Activated T-cell treated with anti-CD3 and anti-CD28 coated beads for 1 hour (primary cell): ENCODE measurements around the gene FSIP1.
A peak's percentile ranks its signal among the peaks of the same experiment; 100 is the strongest.

Experiments used
- DNase-seq: peaks from one replicate; pipeline ENCODE4 v3.0.0-alpha.2; 2020; ENCODE audit warnings: low read depth

The FSIP1 gene

DNA sequence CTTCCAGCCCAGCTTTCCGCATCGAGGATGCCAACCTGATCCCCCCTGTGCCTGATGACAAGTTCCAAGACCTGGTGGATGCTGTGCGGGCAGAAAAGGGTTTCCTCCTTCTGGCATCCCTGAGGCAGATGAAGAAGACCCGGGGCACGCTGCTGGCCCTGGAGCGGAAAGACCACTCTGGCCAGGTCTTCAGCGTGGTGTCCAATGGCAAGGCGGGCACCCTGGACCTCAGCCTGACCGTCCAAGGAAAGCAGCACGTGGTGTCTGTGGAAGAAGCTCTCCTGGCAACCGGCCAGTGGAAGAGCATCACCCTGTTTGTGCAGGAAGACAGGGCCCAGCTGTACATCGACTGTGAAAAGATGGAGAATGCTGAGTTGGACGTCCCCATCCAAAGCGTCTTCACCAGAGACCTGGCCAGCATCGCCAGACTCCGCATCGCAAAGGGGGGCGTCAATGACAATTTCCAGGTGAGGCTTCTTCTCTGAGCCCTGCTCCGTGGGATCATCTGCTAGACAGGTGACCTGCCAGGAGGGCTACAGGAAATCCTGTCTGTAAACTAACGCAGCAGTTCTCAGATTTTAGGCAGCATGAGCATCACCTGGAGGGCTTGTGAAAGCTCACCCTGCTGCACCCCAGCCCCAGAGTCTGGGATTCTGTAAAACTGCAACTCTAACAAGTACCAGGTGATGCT is 200.2 kb downstream of the FSIP1 start:
- DNase-seq: no peak

- no peak for DNase-seq
These were observed 200.8 kb downstream of the FSIP1 start for GRCh38 chr15:39581793-39582285.

DNA sequence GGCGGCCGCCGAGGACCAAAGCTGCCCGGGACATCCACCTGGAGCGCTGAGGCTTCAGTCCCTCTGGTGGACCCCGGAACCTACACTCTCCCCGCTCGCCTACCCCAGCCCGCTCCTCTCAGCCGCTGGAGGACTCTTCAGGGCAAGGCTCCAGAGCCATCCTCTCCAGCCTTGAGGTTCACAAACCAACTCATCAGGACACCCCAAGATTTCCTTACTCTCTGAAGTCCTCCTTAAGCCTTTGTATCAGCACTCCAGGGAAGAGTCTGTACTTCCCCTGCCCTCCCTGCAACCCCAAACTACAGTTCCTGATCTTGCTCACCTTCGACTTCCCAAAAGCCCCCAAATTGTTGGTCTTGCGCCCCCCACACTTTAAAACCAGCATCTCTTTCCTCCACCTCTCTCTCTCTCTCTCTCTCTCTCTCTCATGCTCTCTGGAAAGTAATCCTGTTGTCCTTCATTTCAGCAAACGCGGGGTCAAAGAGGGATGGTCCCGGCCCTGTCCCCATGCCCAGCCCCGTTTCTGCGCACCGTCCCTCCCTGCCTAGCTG is 201.3 kb downstream of the FSIP1 start:
- no peak for DNase-seq

GRCh38 chr15:39580485-39581241 is 202.0 kb downstream of the FSIP1 start, which contains the start of gene THBS1:
TSS of gene THBS1 (plus strand) at chr15:39581079. CDS start at chr15:39581858, 779 bp downstream.
- no peak for DNase-seq

DNA sequence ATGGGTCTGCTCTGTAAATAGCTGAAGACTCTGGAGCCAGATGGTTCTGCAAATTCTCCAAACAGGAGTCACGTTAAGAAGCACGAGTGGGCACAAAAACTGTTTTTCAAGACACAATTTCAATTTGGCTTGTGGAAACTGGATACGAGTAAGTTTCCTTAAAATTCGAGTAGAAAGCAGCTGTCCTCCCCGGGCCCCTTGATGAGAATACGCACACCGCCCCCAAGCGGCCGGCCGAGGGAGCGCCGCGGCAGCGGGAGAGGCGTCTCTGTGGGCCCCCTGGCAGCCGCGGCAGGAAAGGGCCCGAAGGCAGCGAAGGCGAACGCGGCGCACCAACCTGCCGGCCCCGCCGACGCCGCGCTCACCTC is 202.5 kb downstream of the FSIP1 start:
- peak; percentile 81 for DNase-seq

- DNase-seq: no peak
These were observed 203.0 kb downstream of the FSIP1 start for GRCh38 chr15:39579487-39580116.

- DNase-seq: no peak
These were observed 203.7 kb downstream of the FSIP1 start for GRCh38 chr15:39578851-39579486.

DNA sequence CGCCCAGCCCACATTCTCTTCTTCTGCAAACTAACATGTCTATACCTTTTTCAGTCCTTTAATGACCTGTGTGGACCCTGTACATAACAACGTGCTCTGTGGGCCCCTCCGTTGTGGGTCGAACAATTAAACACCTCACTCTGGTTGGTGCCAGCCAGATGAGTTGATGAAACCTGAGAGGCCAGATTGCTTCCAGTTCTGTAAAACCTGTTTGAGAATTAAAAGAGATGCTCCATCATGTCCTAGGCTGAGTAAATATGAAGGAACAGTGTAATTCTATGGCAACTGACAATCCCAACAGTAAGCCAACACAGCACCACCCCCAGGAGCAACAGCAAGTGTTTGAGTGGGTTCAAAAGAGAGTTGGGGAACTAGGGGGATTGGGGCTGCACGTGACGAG is 207.5 kb downstream of the FSIP1 start:
- DNase-seq: no peak

- DNase-seq: no peak
These were observed 208.2 kb downstream of the FSIP1 start for GRCh38 chr15:39574427-39574826.

DNA sequence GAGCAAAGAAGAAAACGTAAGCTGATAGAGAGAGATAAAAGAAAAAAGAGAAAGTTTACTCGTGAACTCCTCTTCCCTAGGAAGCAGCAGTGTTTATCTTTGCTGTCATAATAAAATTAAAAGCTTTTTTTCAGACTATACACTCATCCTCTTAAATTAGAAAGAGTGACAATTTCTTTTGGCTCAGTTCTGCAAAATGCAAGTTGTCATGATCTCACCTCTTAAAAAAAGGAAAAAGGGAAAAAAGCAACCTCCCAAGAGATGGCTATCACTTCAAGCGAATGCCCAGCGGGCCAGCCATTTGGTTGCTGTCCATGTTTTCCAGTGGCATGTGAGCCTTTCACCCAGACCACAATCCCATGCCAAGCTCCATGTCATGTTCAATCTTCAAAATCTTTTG is 208.8 kb downstream of the FSIP1 start:
- DNase-seq: no peak

- DNase-seq: no peak
These were observed 209.4 kb downstream of the FSIP1 start for GRCh38 chr15:39573287-39573686.

DNA sequence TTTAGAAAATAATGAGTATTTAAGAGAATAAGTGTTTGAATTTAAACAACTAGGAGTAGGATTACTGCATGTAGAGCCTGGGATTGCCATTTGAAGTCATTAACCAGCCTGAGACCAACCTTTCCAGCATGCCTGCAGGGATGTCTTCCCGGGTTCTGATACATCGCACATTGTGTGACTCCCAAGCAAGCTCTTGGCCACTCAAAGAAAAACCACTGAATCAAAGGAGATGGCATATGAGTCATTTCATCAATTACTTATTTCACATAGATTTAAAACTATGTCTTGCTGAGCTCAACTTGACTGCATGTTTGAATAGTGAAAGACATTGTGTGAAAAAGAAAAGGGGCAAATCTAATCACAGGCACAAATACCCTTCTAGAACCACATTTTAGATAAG is 216.8 kb downstream of the FSIP1 start:
- DNase-seq: no peak

DNA sequence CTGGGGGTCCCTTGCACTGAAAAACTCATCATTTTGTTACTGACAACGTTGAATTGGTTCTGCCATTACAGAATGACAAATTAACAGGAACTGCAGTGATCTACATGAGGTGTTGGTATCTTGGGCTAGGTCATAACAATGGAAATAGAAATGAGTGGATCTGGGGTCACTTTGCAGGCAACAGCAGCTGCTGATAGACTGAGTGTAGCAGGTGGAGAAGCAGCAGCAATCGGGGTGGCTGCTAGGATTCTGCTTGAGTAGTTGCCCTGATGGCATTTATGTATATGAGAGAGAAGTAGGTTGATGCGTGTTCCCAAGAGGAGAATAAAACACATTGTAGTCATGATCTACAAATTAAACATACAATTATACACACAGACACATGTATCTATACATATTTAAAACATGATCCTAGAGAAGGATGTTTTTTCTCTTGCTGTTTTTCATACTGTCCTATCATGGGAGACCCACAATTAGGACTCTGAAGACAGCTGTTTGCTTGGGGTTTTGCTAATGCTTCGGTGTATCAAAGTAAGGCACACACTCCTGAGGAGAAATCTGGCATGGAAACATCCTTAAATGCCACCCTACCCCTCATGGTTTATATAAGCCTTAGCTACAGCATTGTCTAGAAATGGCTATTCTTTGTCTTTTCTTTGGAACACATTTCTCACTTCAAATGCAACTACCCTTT is 217.5 kb downstream of the FSIP1 start:
- no peak for DNase-seq

DNA sequence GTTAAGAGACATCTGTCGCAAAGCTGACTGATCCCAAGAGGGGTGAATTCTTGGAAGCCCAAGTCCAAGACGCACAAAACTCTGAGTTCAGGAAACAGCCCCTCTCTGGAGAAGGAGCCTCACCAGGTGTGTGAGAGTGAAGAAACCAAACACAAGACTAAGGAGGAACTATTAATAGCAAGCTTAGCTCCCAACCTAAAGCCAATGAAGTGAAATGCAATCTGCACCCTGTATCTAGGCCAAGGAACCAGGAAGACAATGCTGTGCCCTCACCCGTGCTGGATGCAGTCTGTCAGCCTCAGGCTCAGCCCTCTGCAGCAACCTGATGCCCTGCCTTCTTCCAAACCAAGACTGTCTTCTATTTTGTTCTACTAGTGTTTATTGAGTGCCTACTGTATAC is 224.2 kb downstream of the FSIP1 start:
- no peak for DNase-seq

DNA sequence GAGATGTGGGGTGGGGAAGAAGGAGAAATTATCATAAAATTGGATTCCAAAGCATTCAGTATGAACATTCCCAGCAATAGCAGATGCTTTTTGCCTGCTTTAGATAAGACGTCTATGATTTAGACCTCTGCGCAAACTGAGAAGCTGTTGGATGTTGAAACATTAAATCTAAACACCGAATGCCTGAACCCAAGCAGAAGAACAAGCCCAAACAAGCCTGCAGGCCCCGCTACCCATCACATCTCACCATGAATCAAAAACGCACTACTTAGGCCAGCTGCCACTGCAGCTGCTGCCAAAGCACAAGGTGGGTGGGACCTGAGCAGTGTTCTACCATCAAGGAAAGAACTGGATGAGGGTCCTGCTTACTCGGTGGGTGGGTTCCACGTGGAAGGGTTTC is 226.2 kb downstream of the FSIP1 start:
- no peak for DNase-seq

DNA sequence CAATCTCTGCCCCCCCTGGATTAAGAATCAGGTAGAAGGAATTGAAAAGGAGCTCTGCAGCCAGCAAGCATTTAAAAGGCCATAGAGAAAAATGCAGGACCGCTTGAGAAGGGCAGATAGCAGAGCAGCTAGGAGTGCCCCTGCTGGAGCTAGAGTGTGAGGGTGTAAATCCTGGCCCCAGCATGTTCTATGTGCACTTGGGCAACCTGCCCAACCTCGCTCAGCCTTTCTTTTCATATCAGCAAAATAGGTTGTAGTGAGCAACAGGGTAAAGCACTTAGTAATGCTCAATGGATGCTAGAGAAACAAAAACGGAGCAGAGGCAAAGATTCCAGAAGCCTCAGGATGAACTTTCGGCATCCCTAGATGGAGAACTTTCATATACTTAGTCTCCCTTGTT is 226.8 kb downstream of the FSIP1 start:
- DNase-seq: no peak

- no peak for DNase-seq
These were observed 227.8 kb downstream of the FSIP1 start for GRCh38 chr15:39554746-39555387.

- no peak for DNase-seq
These were observed 228.5 kb downstream of the FSIP1 start for GRCh38 chr15:39553947-39554693.

DNA sequence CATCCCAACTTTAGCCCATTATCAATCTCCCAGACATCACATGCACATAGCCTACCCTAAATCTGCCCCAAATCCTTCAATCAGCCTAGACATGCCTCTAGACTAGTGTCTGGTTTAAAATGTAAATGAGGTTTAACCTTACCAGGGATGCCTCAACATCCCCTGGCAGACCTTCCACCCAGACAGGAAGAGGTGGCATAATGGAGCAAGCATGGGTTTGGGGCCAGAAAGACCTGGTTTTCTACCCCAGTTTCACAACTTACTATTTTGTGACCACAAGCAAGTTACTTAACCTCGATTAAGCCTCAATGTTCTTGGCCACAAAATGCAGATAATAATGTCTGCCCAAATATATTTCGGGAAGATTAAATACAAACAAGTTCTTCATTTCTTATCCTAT is 230.1 kb downstream of the FSIP1 start:
- no peak for DNase-seq

DNA sequence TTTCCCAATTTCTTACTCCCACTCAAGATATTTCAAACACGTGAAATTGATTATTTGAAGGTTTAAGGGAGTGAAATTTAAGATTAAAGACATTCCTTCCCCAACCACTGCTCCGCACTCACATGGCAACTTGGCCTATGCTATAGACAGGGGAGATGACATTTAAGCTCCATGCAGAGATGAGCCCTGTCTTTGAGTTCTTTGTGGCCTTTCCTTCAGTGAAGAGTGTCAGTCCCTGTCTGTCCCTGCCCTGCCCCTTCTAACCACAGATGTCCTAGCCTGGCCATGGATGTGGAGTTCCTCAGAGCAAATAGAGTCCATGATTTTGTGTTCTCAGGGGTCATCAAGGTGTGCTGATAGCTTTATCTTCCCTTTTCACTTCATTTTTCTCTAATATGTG is 231.2 kb downstream of the FSIP1 start:
- DNase-seq: no peak
